Left lung (tissue), 10 donors: Measurements from ENCODE around the gene COX4I1. TPM values are rescaled to one million over a fixed set of nuclear protein-coding genes. Genes with fewer than 3 reads are reported as not detected.

ENCODE experiments used
- ATAC-seq: fragments of 200-7000 bp; cut with Tn5 transposase; one replicate; pipeline ENCODE4 v1.9.1; 2020; ENCODE audit warnings: moderate library complexity
- DNase-seq, 4 donors: peaks; one replicate each; pipeline ENCODE4 v3.0.0-alpha.2; 2013 to 2020
- H3K27ac ChIP-seq, 2 donors: fragments of 200-600 bp; sonication (generic) in 1 of 2; one replicate each; pipeline versions ENCODE4 v1.5.0 to v1.8.0; 2020 to 2021
- H3K27me3 ChIP-seq, 2 donors: fragments of 200-600 bp; sonication (generic) in 1 of 2; one replicate each; pipeline versions ENCODE4 v1.5.0 to v1.8.0; 2020 to 2021
- H3K36me3 ChIP-seq, 2 donors: fragments of 200-600 bp; sonication (generic) in 1 of 2; one replicate each; pipeline versions ENCODE4 v1.5.0 to v1.8.0; 2020 to 2021
- H3K4me1 ChIP-seq, 2 donors: fragments of 200-600 bp; one replicate each; pipeline ENCODE4 v1.8.0; 2021
- H3K4me3 ChIP-seq, 2 donors: fragments of 200-600 bp; sonication (generic) in 1 of 2; one replicate each; pipeline versions ENCODE4 v1.5.0 to v1.8.0; 2020 to 2021; ENCODE audit warnings: mild to moderate bottlenecking in 1 of 2
- H3K9me3 ChIP-seq, 2 donors: fragments of 200-600 bp; sonication (generic) in 1 of 2; one replicate each; pipeline versions ENCODE4 v1.5.0 to v1.8.0; 2020 to 2021
- intact Hi-C, 2 donors: fragments of 100-400 bp; cut with DNase I; formaldehyde crosslinking; loops; one replicate each; pipeline versions ENCODE4 v1.11.2 to v1.14.2; 2022
- polyA plus RNA-seq, 6 donors: library from polyadenylated mRNA; unstranded; fragments of 120-200 nt; gene quantifications; one replicate each; pipeline ENCODE4 v1.2.1, GENCODE V29; 2013; ENCODE audit not compliant: insufficient read length in 6 of 6
- total RNA-seq, 2 donors: library from RNA; stranded (reverse); fragmentation: NEBNext Ultra II Directional; extraction: Animal tissue kit (Norgen Biotek cat#: 25700); gene quantifications; one replicate each; pipeline ENCODE4 v1.2.1, GENCODE V29; 2021
- TF ChIP-seq, protein P1 (sequence below), 2 donors: fragments of 200-600 bp; sonication (generic) in 1 of 2; IDR thresholded peaks; one replicate each; pipeline versions ENCODE4 v1.5.0 to v1.8.0; 2021; ENCODE audit warnings: antibody characterized with exemption in 2 of 2
- donor health status: DM: no; HTN: yes; CAD: no.
- donor health status: DM: no; HTN: no; CAD: no.

Gene COX4I1
- total and polyA plus RNA-seq, 8 donors: 272 to 418 (median 314) TPM

DNA sequence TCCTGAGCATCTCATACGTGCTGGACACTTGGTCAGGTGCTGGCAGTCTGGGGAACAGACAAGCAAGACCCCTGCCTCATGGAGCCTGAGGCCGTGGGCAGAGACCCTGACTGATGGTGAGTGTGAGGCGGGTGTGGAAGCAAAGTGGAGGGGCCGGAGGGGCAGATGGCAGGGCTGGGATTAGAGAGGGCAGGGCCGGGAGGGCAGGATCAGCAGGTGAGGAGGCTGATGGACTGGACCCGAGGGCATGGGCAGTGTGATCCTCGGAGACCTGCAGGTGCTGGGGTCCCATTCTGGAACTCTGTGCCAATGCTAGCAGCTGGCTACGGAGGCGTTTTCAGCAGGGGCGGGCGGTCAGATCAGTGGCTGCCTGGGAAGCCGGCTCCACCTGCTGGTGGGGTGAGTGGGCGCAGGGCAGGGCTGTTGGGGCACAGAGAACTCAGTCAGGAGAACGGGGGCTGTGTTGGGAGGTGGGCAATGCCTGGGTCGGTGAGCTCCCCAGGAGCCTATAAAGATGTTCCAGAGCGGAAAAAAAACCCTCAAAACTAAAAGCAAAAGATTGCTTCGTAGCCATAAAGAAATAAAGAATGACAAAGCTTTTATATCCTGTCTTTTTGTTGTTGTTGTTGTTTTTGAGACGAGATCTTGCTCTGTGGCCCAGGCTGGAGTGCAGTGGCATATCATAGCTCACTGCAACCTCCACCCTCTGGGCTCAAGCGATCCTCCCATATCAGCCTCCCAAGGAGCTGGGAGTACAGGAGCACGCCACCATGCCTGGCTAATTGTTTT, 39.7 kb upstream of the COX4I1 start:
- intact Hi-C loops: no loop called here
- Histone ChIP-seq H3K4me1 (peaks cover 0 to 25% of the 10 kb centered on the region in 2 donors), H3K36me3 (no peaks in the 10 kb centered on the region), H3K9me3 (no peaks in the 10 kb centered on the region), H3K27ac (peak overlapping the region in 1 of 2 donors; percentile 24), H3K4me3 (peak overlapping the region in 1 of 2 donors; percentile 20), H3K27me3 (peaks cover 0 to 17% of the 10 kb centered on the region in 2 donors)
- ATAC-seq (peak; percentile 66), DNase-seq (peak in 1 of 4 donors; percentile 91)
- TF ChIP-seq, protein P1, sequence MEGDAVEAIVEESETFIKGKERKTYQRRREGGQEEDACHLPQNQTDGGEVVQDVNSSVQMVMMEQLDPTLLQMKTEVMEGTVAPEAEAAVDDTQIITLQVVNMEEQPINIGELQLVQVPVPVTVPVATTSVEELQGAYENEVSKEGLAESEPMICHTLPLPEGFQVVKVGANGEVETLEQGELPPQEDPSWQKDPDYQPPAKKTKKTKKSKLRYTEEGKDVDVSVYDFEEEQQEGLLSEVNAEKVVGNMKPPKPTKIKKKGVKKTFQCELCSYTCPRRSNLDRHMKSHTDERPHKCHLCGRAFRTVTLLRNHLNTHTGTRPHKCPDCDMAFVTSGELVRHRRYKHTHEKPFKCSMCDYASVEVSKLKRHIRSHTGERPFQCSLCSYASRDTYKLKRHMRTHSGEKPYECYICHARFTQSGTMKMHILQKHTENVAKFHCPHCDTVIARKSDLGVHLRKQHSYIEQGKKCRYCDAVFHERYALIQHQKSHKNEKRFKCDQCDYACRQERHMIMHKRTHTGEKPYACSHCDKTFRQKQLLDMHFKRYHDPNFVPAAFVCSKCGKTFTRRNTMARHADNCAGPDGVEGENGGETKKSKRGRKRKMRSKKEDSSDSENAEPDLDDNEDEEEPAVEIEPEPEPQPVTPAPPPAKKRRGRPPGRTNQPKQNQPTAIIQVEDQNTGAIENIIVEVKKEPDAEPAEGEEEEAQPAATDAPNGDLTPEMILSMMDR (IDR thresholded peaks at IDR 0.05): peak; percentile 26 to 44

DNA sequence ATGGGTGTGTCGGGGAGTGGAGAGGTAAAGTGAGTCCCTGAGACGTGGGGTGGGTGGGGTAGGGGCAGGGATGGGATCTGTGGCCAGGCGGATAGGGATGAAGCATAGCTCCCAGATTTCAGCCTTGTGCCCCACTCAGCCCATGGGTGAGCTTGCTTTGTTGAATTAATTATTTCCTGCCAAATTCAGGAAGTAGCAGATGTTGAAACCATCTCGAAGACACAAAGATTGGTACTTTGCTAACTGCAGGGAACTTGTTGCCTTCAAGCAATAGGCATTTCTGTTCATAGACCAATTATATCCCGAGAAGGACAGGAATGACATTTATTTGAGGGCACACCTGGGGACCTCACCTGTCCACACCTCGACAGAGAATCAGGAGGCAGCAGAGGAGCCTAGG, 37.6 kb upstream of the COX4I1 start:
- Histone ChIP-seq H3K27ac (peak overlapping the region in 1 of 2 donors; percentile 35), H3K27me3 (peaks cover 0 to 24% of the 10 kb centered on the region in 2 donors), H3K4me1 (peaks cover 0 to 25% of the 10 kb centered on the region in 2 donors), H3K4me3 (no peak overlapping the region), H3K9me3 (no peaks in the 10 kb centered on the region), H3K36me3 (no peaks in the 10 kb centered on the region)
- ATAC-seq (no peak), DNase-seq (no peak)
- intact Hi-C loops: no loop called here
- TF ChIP-seq, protein P1 (IDR thresholded peaks at IDR 0.05): no peak

DNA sequence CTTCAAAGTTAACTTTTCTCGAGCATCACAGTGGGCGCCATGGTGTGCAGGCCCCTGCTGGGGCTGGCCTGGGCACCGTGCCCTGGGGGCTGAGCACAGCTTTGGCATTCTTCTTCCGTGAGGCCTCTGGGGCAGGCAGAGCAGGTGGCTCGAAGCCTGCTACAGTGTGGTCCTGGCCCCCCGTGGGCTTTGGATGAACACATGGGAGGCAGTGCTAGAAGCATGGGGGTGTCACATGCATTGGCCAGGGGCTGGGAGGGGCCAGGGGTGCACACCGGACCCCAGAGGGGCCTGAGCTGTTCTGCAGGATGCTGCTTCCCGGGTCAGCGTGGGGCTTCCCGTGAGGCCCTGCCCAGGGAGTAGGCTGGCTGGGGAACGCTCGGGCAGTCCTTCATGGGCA, 36.5 kb upstream of the COX4I1 start:
- Histone ChIP-seq H3K27me3 (peaks cover 0 to 24% of the 10 kb centered on the region in 2 donors), H3K4me1 (peaks cover 0 to 25% of the 10 kb centered on the region in 2 donors), H3K4me3 (no peak overlapping the region), H3K27ac (no peak overlapping the region), H3K9me3 (no peaks in the 10 kb centered on the region), H3K36me3 (no peaks in the 10 kb centered on the region)
- intact Hi-C loops: no loop called here
- ATAC-seq (no peak), DNase-seq (peak in 1 of 4 donors; percentile 51)
- TF ChIP-seq, protein P1 (IDR thresholded peaks at IDR 0.05): no peak

DNA sequence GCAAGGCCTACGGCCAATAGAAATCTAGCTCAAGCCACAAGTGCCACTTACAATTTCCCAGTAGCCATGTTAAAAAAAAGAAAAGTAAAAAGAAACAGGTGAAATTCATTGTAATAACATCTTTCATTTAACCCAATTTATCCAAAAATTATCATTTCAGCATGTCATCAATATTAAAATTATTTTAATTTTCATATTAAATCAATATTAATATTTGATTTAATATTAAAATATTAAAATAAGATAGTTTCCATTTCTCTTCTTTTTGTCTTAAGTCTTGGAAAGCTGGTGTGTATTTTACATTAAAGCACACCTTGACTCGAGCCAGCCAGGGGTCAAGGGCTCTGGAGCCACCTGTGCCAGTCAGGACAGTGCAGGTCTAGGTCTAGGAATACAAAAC, 35.9 kb upstream of the COX4I1 start:
- peaks cover 0 to 24% of the 10 kb centered on the region in 2 donors for H3K4me1 ChIP-seq
- H3K36me3 ChIP-seq: no peaks in the 10 kb centered on the region
- DNase-seq: no peak
- no peak overlapping the region for H3K27ac ChIP-seq
- peaks cover 0 to 24% of the 10 kb centered on the region in 2 donors for H3K27me3 ChIP-seq
- TF ChIP-seq, protein P1 (IDR thresholded peaks at IDR 0.05): no peak
- H3K4me3 ChIP-seq: no peak overlapping the region
- intact Hi-C loops: no loop called here
- no peak for ATAC-seq
- H3K9me3 ChIP-seq: no peaks in the 10 kb centered on the region

DNA sequence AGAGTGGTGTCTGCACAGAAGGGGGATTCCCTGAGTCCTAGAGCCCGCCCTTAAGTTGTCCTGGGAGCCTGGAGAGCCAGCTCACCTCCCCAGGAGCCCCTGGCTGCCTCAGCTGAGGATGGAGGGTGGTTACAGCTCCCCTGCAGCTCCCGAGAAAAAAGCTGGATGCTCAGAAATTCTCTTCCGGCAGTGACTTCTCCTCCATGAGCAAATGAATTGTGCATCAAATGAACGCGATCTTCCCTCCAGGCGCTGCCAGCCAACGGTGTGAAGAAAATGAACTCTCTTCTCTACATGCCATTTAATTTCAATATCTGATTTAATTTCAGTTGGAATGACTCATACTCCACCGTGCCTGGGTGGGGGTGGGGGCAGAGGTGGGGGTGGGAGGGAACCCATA, 34.3 kb upstream of the COX4I1 start:
- TF ChIP-seq, protein P1 (IDR thresholded peaks at IDR 0.05): no peak
- Histone ChIP-seq H3K9me3 (no peaks in the 10 kb centered on the region), H3K4me3 (no peak overlapping the region), H3K4me1 (peaks cover 0 to 13% of the 10 kb centered on the region in 2 donors), H3K27ac (no peak overlapping the region), H3K27me3 (peaks cover 0 to 14% of the 10 kb centered on the region in 2 donors), H3K36me3 (no peaks in the 10 kb centered on the region)
- ATAC-seq (no peak), DNase-seq (no peak)
- intact Hi-C loops: no loop called here
